GM12878 (cell line): ENCODE data around the gene ITPR3.

Source experiments
- ATF3 ChIP-seq: IDR thresholded peaks from 2 replicates; pipeline ENCODE4 v1.6.1; 2011; ENCODE audit warnings: low read depth, mild to moderate bottlenecking, low read length, moderate library complexity, borderline replicate concordance; ENCODE audit errors: extremely low read depth
- CBX3 ChIP-seq: fragments of 200-600 bp; sonication (generic); IDR thresholded peaks from 2 replicates; pipeline ENCODE4 v1.6.1; 2016; ENCODE audit warnings: low read depth, borderline replicate concordance
- CTCF ChIP-seq, 3 experiments: IDR thresholded peaks in 2 of 3; conservative IDR thresholded peaks in 1 of 3; 2 replicates each; pipeline ENCODE4 v1.5.1; 2011; ENCODE audit warnings: low read depth in 3 of 3, low read length in 3 of 3, mild to moderate bottlenecking in 3 of 3, control low read depth in 2 of 3, moderate library complexity in 2 of 3, inconsistent platforms in 1 of 3, mixed read lengths in 1 of 3; ENCODE audit not compliant: control insufficient read depth in 2 of 3, insufficient read depth in 1 of 3; ENCODE audit errors: extremely low read depth in 1 of 3
- EZH2 ChIP-seq: IDR thresholded peaks from 2 replicates; pipeline ENCODE4 v1.6.1; 2012; ENCODE audit warnings: low read depth, mild to moderate bottlenecking, control low read depth, inconsistent platforms, low read length, borderline replicate concordance; ENCODE audit not compliant: control insufficient read depth
- NFIC ChIP-seq: IDR thresholded peaks from 2 replicates; pipeline ENCODE4 v1.6.1; 2012; ENCODE audit warnings: low read depth, mild to moderate bottlenecking, inconsistent platforms, low read length, moderate library complexity
- PBX3 ChIP-seq: IDR thresholded peaks from 2 replicates; pipeline ENCODE4 v1.6.1; 2011; ENCODE audit warnings: mild to moderate bottlenecking, low read depth, low read length, moderate library complexity; ENCODE audit not compliant: insufficient replicate concordance
- POLR2A ChIP-seq: IDR thresholded peaks from 2 replicates; pipeline ENCODE4 v1.6.1; 2011; ENCODE audit warnings: low read depth, mild to moderate bottlenecking, low read length
- POLR2AphosphoS5 ChIP-seq: IDR thresholded peaks from 2 replicates; pipeline ENCODE4 v1.6.1; 2011; ENCODE audit warnings: mild to moderate bottlenecking, low read length, inconsistent platforms
- USF2 ChIP-seq: IDR thresholded peaks from 2 replicates; pipeline ENCODE4 v1.6.1; 2011; ENCODE audit warnings: low read depth, low read length, improper control_type of control experiment, borderline replicate concordance
- ZBTB40 ChIP-seq: fragments of 450-650 bp; IDR thresholded peaks from 2 replicates; pipeline ENCODE4 v1.6.1; 2016; ENCODE audit warnings: mild to moderate bottlenecking, moderate library complexity, borderline replicate concordance
- ZNF592 ChIP-seq: fragments of 450-650 bp; IDR thresholded peaks from 2 replicates; pipeline ENCODE4 v1.6.1; 2017; ENCODE audit warnings: mild to moderate bottlenecking, moderate library complexity

GRCh38 chr6:33606642-33607041, 14.5 kb upstream of the ITPR3 start:
- TF ChIP-seq EZH2 (no peak), CTCF (IDR thresholded peaks at IDR 0.05 in 2 of 3, conservative IDR thresholded peaks at IDR 0.05 in 1 of 3; ENCODE audit: control insufficient read depth in 2 of 3, extremely low read depth in 1 of 3, insufficient read depth in 1 of 3, low read depth in 3 of 3, low read length in 3 of 3) (no peak), ATF3 (no peak), POLR2AphosphoS5 (no peak), ZBTB40 (no peak), POLR2A (no peak), USF2 (no peak), CBX3 (no peak), NFIC (no peak), ZNF592 (no peak), PBX3 (no peak)
